HG02852 (cell line): ENCODE measurements around the gene HELB.

Experiments used
- ATAC-seq: cut with Tn5 transposase; IDR thresholded peaks from one replicate; pipeline ENCODE4 v1.9.1; 2021; ENCODE audit warnings: mild to moderate bottlenecking, moderate library complexity; ENCODE audit not compliant: unreplicated experiment

The HELB gene

DNA sequence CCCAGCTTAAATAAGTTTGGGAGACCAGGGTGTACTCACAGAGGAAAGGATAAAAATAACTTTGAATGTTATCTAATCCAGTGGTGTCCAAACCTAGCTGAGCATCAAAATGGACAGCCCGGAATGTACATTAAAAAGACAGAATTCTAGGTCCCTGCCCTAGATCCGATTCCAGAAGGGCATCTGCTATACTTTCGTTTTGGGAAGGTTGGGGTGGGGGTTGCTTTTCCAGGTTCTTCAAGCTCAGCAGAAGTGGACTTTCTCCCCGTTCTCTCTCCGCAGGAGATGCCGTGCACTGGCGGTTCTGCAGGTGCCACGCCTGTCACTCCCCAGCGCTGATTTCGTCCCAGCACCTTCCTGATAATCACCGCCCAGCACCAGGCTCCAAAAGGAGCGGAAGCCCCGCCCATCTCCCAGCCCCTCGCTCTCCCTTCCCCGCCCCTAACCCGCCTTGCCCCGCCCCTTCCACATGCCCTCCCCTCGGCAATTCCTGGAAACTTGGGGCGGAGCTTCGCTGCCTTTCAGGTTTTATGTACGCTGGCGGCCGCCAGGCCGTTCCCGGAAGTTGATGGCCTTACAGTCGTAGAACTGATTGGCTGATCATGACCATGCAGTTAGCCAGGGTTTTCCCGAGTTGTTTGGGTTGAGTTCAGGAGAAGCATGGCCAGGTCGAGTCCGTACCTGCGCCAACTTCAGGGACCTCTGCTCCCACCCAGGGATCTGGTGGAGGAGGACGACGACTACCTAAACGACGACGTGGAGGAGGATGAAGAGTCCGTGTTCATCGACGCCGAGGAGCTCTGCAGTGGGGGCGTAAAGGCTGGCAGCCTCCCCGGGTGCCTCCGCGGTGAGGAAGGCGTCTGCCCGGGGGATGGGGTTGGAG, at the start of gene HELB:
Gene HELB, plus strand, starts transcription at position 550 of the 883 bp plus-strand sequence. Its CDS starts 111 bp downstream, at position 661.
- peak; percentile 93 for ATAC-seq

DNA sequence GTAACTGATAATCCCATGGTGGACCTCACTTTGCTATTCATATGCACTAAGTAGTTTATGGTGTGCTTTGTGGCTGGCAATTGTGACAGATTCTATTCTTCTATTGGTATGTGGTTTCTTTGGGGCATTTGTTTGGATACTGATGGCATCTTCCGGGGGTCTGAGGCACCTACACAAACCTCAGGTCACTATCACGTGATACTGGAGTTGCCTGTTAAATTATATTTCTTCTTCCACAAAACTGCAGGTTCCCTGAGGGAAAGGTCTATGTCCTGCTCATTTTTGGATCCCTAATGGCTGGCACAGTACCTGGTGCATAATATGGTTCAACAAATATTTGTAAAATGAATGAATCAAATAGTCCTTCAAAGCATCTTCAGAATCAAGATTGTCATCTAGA, 49.5 kb upstream of the HELB start:
- no peak for ATAC-seq

DNA sequence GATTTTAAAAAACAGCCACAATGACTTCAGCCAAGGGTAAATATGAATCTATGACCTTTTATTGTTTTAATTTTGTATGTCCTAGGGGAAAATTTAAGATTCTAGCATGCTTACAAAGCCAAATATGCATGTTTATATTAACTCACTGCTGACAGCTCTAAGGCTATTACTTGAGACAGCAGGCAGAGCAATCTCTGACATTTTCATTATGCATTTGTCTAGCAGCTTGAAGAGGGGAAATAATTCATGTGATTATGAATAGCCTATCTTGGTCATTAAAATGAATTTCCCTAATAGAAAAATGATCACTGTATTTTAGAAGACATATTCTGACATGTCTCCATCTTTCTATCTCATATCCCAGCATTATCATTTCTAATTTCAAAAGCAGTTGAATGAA, 46.6 kb upstream of the HELB start:
- no peak for ATAC-seq

DNA sequence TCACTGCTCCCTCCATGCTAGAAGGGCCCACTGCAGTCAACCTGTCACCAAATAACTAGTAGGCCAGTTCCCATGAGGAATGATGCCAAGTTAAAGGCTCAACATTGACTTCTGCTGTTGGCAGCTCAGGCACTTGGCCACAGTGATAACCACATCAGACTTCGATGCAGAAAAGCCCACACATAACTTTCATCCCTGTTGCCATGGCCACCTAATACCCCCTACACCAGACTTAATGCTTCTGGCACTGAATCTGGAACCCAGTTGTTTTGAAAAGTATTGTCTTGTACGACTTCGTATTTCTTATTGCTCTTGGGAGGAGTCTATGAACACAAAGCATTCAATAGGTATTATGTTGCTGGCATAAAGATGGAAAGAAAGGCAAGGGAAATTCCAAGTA, 44.3 kb upstream of the HELB start:
- ATAC-seq, result no peak

DNA sequence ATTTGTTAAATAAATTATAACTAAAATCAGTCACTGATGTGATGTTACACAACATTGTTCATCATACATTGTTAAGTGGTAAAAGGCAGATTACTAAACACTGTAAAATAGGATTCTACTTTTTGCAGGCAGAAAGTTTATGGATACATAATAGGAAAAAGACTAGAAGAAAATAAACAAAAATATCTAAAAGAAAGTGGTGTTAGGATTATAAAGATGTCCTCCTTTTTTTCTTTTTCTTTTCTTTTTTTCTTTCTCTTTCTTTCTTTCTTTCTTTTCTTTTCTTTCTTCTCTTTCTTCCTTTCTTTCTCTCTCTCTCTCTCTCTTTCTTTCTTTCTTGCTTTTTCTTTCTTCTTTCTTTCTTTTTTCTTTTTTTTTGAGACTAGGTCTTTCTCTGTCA, 39.6 kb upstream of the HELB start:
- ATAC-seq, result no peak

DNA sequence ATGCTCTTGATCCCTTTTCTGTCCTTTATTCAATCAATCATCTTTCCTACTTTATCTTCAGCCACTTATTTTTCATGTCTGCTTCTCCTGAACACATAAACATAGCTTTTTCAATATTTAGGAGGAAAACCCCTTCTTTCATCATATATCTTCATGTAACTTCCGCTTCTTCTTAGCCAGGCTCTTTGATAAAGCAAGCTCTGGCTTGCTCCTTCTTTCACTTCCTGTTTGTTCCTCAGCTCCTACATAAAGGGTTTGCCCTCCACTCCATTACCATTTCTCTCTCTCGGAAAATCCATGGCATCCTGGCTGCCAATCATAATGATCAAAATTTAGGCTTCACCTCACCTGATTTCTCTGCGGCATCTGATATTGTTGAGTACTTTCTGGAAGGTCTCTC, 33.7 kb upstream of the HELB start:
- ATAC-seq, result peak; percentile 58

DNA sequence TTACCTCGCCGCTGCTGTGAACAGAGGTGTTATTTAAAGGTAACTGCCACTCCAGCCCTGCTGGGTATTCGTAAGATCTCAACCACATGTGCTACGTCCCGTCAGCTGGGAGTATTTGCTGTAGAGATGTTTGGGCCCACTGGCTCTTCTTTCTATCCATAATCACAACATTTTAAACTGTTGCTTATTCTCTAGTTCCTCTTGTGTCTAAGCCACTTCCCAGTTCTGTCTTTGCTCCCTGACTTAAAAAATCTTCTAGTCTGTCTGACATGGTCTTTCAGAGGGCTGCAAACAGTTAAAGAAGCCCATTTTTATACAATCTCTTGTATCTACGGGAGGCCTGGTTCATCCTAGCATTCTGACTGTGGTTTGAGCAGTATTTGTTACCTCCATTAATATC, 33.2 kb upstream of the HELB start:
- no peak for ATAC-seq

DNA sequence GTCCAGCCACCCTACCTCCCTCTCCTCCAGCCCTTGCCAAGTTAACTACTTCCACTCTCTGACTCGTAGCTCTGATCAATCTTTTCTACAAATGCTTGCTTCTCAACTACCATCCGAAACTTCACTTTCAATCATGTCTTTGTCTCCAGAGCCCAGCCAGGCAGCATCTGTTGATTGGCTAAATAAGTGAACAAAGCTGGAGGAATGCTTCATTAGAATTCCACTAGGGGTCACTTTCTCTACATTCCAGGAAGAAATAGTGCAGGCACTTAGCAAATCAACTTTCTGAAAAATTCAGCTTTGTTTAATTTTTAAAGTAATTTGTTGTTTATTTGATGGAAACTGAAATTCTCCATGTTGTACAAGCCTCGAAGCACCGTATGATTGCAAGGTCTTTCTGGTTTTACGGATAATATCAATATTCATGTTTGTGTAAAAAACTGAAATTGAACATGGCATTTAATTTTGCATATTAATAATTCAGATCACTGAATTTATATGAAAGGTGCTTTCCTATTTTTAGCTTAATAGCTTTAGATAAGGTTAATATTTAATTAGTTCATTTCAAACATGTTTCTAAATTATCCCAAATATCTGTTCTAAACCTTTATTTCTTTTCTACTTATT, 32.4 kb upstream of the HELB start:
- peak; percentile 45 for ATAC-seq

DNA sequence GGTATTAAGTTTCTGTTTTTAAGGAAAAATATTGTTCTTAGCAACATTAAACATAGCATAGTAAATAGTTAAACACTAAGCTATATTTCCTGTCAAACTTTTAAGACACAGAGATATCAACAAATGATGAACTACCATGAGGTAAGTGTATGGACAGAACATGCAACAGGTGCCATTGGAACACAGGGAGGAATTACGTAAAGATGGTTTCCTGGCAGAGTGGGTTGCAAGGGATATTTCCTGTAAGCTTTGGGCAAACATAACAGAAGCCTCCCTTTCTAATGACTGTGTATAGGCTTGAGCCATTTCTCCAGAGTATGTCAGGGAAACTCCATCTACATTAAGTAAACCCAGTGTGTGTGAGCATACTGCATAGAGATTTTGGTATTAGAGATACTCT, 31.7 kb upstream of the HELB start:
- no peak for ATAC-seq

DNA sequence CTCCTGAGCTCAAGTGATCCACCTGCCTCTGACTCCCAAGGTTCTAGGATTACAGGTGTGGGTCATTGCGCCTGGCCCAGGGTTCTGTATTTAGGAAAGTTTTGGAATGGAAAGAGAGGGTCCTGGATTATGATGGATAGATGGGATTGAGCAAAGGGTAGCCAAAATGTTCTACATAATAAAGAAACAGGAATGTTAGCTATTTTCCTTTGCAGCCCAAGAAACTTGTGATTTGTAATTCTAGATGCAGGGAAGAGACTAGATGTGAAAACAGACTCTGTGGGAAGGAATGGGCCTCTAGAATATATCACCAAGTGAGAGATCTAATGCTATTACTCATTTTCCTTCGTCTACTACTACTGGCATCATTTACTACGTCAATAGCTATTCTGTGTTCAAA, 29.6 kb upstream of the HELB start:
- ATAC-seq, result no peak

DNA sequence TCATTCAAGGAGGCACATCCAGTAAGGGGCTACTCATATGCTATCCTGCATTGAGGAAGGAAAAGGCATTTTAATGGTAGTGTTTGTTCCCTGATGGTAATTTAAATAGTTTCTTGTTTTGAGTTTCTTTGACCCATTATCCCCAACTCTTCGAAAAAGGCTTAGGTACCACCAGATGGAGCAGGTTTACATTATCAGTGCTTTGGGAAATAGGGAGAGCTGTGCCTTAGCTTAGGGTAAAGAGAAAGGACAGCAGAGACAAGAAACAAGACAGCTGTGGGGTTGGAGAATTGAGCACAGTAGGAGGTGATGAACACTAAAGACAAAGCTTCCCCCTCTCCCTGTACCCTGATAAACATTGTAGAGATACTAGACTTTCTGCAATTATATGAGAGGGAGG, 29.1 kb upstream of the HELB start:
- no peak for ATAC-seq

DNA sequence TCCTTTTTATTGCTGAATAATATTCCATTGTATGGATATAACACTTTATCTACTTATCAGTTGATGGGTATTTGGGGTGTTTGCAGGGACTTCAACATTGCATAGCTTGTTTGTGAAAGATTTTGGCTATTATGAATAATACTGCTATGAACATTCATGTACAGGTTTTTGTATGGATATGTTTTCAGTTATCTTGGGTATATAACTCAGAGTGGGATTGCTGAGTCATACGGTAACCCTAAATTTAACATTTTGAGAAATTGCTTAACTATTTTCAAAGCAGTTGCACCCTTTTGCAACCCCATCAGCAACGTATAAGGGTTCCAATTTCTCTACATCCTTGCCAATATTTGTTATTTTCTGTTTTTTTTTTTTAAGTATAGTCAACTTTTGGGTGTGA, 27.3 kb upstream of the HELB start:
- peak; percentile 71 for ATAC-seq

DNA sequence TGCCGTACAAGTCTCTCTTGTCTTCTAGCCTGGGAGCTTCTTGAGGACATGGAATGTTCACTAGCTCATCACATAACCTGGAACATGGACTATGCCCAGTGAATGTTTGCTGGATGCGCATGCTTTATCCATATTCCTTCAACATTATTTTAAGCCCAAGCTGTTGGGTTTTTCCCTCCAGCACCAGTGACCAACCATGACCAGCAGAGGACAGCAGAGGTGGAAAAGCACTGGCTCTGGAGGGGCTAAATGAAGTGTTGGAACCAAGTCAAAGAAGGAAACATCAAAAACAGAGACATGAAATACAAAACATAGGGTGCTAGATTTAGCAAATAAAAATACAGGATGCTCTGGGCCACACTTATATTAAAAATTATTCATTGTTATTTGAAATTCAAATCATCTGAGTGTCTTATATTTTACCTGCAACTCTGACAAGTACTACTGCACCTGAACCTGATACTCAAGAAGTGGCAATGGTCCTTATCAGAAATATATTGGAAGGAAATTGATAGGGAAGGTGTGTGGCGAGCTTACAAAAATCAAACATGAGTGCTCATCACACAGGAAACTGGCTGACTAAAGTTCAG, 23.1 kb upstream of the HELB start:
- ATAC-seq, result no peak

DNA sequence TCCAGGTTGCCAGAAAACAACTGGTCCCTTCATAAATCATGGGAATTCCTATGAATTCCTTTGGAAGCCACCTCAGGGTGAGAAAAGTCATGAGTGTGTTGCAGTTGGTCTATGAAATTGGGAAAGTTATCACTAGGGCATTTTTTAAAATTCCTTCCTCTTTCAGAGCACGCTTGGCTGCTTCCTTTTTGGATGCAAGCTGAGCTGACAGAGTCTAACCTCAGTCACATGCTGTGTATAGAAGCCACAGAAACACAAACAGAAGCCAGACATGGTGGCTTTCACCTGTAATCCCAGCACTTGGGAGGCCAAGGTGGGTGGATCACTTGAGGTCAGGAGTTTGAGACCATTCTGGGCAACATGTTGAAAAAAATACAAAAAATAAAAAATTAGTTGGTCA, 21.7 kb upstream of the HELB start:
- no peak for ATAC-seq

DNA sequence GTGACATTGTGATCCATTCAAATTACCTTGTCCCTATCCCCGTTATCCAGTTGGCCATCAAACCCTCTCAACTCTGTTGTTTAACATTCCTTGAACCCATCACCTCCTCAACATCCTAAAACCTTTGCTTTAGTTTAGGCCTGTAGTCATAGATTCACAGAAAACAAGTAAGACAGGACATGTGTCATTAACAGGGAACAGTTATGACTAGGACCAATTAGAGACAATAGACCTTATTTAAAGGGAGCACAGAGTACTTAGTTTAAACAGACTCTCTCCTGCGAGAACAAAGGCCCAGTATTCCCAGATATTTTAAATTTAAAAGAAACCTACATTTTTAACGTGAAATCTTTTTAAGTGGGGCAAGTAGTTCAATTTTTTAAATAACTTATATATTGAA, 20.0 kb upstream of the HELB start:
- no peak for ATAC-seq

DNA sequence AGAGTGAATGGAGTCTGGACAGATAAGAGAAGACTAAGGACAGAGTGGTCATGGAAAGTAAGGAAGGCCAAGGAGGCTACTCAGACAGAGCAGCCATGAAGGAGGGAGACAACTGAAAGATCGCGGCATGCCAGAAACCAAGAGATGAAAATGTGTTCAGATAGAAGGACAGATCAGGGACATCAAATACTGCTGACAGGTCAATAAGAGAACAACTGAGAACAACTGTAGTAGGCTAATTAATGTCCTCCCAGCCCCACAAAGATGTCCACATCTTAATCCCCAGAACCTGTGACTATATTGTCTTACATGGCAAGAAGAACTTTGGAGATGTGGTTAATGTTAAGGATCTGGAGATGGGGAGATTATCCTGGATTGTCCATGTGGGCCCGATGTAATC, 15.0 kb upstream of the HELB start:
- no peak for ATAC-seq

DNA sequence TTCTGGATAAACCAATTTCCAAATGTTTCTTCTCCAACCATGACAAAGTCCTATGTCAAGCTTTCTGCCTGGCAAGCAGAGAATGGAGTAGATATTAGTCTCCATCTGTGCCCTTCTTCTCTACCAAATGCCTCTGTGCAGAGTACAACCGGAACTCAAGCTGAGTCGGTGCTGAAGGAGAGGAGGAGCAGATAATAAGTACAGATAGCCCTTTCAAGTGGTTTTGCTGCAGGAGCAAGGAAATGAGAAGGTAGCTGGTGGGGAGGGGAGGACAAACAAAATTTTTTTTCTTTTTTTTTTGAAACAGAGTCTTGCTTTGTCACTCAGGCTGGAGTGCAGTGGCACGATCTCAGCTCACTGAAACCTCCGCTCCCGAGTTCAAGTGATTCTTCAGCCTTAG, 14.2 kb upstream of the HELB start:
- ATAC-seq, result no peak

DNA sequence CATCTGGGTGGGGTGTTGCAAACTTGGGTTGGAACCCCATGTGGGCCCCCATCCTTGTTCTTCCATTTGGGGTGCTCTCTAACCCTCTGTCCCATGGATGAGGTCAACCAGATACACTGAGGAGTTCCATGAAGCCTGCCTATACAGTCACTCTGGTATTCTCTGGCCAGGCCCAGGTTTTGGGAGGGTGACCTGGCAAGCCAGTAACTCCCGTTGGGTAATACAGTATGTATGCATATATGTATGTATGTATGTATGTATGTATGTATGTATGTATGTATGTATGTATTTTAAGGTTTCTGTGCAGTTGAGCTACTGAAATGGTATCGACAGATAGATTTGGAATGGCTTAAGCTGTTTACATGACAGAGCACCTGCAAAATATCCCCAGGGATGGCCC, 12.8 kb upstream of the HELB start:
- ATAC-seq, result no peak

DNA sequence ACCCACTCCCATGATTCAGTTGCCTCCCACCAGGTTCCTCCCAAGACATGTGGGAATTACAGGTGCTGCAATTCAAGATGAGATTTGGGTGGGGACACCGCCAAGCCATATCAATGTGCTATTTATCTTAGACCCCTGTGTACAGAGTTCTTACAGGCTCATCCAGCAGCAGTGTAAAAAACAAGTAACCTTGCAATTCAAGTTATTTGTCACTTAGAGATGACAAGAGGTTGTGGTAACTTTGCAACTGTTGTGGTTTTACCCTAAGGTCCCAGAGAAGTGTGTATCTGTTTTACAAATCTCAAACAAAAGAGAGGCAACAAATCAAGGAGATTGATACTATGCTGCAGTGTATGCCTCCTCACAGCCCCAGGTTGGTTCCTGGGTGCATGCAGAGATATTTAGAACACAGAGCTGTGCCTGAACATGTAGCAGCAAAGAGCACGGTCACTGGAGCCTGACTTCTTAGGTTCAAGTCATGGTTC, 11.5 kb upstream of the HELB start:
- no peak for ATAC-seq

DNA sequence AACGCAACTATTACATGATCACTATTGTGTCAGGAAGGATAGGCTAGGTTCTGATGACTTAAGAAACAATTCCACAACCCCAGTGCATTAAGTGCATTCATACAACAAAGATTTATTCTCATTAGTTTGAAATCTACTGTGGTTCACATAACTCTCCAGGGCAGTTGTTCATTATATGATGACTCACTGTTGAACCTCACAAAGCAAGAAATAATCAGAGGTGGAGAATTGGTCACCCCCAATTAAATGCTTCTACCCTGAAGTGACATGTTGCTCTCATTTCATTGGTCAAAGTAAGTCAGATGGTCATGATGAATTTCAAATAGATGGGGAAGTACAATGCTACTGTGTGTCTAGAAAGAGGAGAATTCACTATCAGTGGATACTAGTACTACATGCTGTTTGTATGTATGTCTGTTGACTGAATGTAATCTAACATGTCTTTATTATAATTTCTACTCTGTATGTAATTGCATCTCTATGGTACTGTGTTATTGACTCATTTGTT, 6.1 kb upstream of the HELB start:
- ATAC-seq, result no peak

DNA sequence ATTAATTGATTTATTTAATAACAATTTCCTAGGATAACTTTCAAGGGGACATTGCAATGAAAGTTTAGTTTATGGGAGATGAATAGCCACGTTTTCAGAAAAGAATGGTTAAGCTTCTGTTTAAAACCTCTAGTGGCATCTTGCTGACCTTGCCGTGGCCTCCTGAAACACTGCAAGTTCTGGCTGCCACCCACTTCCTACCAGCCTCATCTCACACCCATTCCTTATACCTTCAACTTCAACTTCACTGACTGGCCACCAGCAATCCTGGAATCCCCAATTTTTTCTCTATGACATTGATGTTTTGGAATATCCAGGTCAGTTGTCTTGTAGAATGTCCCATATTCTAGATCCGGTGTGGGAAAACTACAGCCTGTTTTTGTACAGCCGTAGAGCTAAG, 5.2 kb upstream of the HELB start:
- ATAC-seq, result no peak

DNA sequence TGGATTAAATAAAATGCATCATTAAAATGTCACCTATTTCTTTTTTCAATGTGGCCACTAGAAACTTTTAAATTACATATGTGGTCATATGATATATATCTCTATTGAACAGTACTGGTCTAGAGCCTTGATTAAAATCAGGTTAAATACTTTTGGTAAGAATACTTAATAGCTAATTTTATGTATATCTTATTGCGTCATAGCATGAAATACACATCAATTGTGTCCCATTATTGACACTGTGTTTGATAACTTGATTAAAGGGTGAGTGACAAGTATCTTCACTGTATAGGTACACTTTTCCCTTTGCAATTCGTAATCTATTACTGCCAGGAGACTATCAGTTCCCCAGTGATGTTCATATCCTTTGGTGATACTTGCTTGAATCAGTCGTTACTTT, 4.4 kb upstream of the HELB start:
- no peak for ATAC-seq
